K562 (cell line): ENCODE measurements around the gene HEMGN. TPM values are rescaled to one million over a fixed set of nuclear protein-coding genes. Genes with fewer than 3 reads are reported as not detected.

Experiments
- BRD9 ChIP-seq: fragments of 450-650 bp; IDR thresholded peaks from 2 replicates; pipeline ENCODE4 v1.6.1; 2018; ENCODE audit warnings: low read depth; ENCODE audit not compliant: partially characterized antibody
- CBX3 ChIP-seq, 2 experiments: IDR thresholded peaks; 1 replicate in 1 of 2; 2 replicates in 1 of 2; pipeline ENCODE4 v1.6.1; 2012; ENCODE audit warnings: inconsistent platforms in 2 of 2, low read length in 2 of 2, borderline replicate concordance in 1 of 2, control low read depth in 1 of 2
- CGGBP1 ChIP-seq: fragments of 250-450 bp; sonication (Bioruptor Pico); IDR thresholded peaks from 2 replicates; pipeline ENCODE4 v1.9.0; 2021; ENCODE audit warnings: mild to moderate bottlenecking
- E2F6 ChIP-seq, 2 experiments: IDR thresholded peaks; 2 replicates each; pipeline ENCODE4 v1.6.1; 2011; ENCODE audit warnings: borderline replicate concordance in 1 of 2, control low read depth in 1 of 2, low read depth in 1 of 2, low read length in 1 of 2, mild to moderate bottlenecking in 1 of 2, mixed read lengths in 1 of 2, moderate library complexity in 1 of 2; ENCODE audit not compliant: insufficient read depth in 1 of 2, insufficient read length in 1 of 2, poor library complexity in 1 of 2, severe bottlenecking in 1 of 2; ENCODE audit errors: extremely low read depth in 1 of 2
- ETS2 ChIP-seq: IDR thresholded peaks from 2 replicates; pipeline ENCODE4 v1.6.1; 2016; ENCODE audit warnings: borderline replicate concordance, missing genetic modification characterization, mild to moderate bottlenecking, moderate library complexity, missing compliant biosample characterization; ENCODE audit not compliant: poor library complexity, severe bottlenecking
- ETV6 ChIP-seq, 3 experiments: fragments of 150-350 bp in 1 of 3; sonication (generic) in 1 of 3; formaldehyde crosslinking in 1 of 3; IDR thresholded peaks; 2 replicates each; pipeline versions ENCODE4 v1.6.1 to v1.8.0; 2014 to 2022; ENCODE audit warnings: borderline replicate concordance in 2 of 3, low read depth in 2 of 3, antibody characterized with exemption in 1 of 3, low read length in 1 of 3, mild to moderate bottlenecking in 1 of 3, missing genetic modification reagents in 1 of 3
- EWSR1 ChIP-seq: fragments of 450-650 bp; IDR thresholded peaks from 2 replicates; pipeline ENCODE4 v1.6.1; 2018; ENCODE audit warnings: borderline replicate concordance, mild to moderate bottlenecking, low read depth, moderate library complexity; ENCODE audit not compliant: partially characterized antibody
- FOXK2 ChIP-seq, 2 experiments: fragments of 450-650 bp; IDR thresholded peaks in 1 of 2; conservative IDR thresholded peaks in 1 of 2; 2 replicates each; pipeline ENCODE4 v1.6.1; 2016; ENCODE audit warnings: low read depth in 2 of 2, mild to moderate bottlenecking in 1 of 2
- GATAD2B ChIP-seq: fragments of 450-650 bp; IDR thresholded peaks from 2 replicates; pipeline ENCODE4 v1.6.1; 2017; ENCODE audit warnings: mild to moderate bottlenecking, borderline replicate concordance
- JUNB ChIP-seq: fragments of 450-650 bp; formaldehyde crosslinking; conservative IDR thresholded peaks from 2 replicates; pipeline ENCODE4 v1.4.0; 2020; ENCODE audit warnings: mild to moderate bottlenecking
- MAFF ChIP-seq: IDR thresholded peaks from 2 replicates; pipeline ENCODE4 v1.6.1; 2012; ENCODE audit warnings: low read length, improper control_type of control experiment
- MEIS2 ChIP-seq: fragments of 450-650 bp; IDR thresholded peaks from 2 replicates; pipeline ENCODE4 v1.6.1; 2014; ENCODE audit warnings: mild to moderate bottlenecking; ENCODE audit not compliant: partially characterized antibody
- MYC ChIP-seq, 2 experiments: fragments of 250-450 bp in 1 of 2; sonication (Bioruptor Pico) in 1 of 2; IDR thresholded peaks; 2 replicates each; pipeline versions ENCODE4 v1.5.1 to v1.6.1; 2012 to 2021; ENCODE audit warnings: low read depth in 2 of 2, borderline replicate concordance in 1 of 2, improper control_type of control experiment in 1 of 2, low read length in 1 of 2, mild to moderate bottlenecking in 1 of 2, moderate library complexity in 1 of 2
- PKNOX1 ChIP-seq: fragments of 450-650 bp; IDR thresholded peaks from 2 replicates; pipeline ENCODE4 v1.6.1; 2016
- POLR3G ChIP-seq: IDR thresholded peaks from 2 replicates; pipeline ENCODE4 v1.6.1; 2011; ENCODE audit not compliant: insufficient read length, insufficient replicate concordance; ENCODE audit errors: extremely low read depth
- RBM39 ChIP-seq: fragments of 200-400 bp; formaldehyde crosslinking; optimal IDR thresholded peaks from 2 replicates; pipeline ENCODE3; 2018; ENCODE audit warnings: low read depth, low read length
- SMARCA4 ChIP-seq: fragments of 450-650 bp; IDR thresholded peaks from 2 replicates; pipeline ENCODE4 v1.6.1; 2016
- TCF3 ChIP-seq: sonication (generic); formaldehyde crosslinking; IDR thresholded peaks from 2 replicates; pipeline ENCODE4 v1.4.0; 2020; ENCODE audit warnings: mild to moderate bottlenecking, missing genetic modification reagents
- TEAD4 ChIP-seq, 2 experiments: sonication (generic) in 1 of 2; formaldehyde crosslinking in 1 of 2; IDR thresholded peaks; 2 replicates each; pipeline versions ENCODE4 v1.6.1 to v1.8.0; 2012 to 2022; ENCODE audit warnings: borderline replicate concordance in 1 of 2, inconsistent platforms in 1 of 2, low read length in 1 of 2, mild to moderate bottlenecking in 1 of 2, missing genetic modification reagents in 1 of 2
- ZBTB49 ChIP-seq: sonication (generic); formaldehyde crosslinking; IDR thresholded peaks from 2 replicates; pipeline ENCODE4 v1.8.0; 2022; ENCODE audit warnings: missing genetic modification reagents, mild to moderate bottlenecking, borderline replicate concordance
- ZNF696 ChIP-seq: fragments of 250-450 bp; sonication (Bioruptor Pico); conservative IDR thresholded peaks from 2 replicates; pipeline ENCODE4 v1.4.0; 2020; ENCODE audit warnings: mild to moderate bottlenecking, moderate library complexity
- ZNF766 ChIP-seq: fragments of 200-800 bp; sonication (Bioruptor generic); conservative IDR thresholded peaks from 2 replicates; pipeline ENCODE4 v1.6.1; 2016; ENCODE audit warnings: missing genetic modification characterization, missing compliant biosample characterization
- polyA plus RNA-seq, 8 experiments: library from polyadenylated mRNA; depleted of rRNA in 4 of 8; stranded (reverse) in 5 of 8; unstranded in 3 of 8; fragments of >200 nt; fragmentation: Nextera tagmentation in 2 of 8; fragmentation: Illumina TruSeq in 1 of 8; extraction: Ambion mirVana in 2 of 8; extraction: Trizol in 1 of 8; gene quantifications; 2 replicates each; pipeline versions ENCODE4 v1.2.1 to v1.2.3, GENCODE V29; 2011 to 2014; ENCODE audit warnings: inconsistent platforms in 1 of 8, missing spikeins in 1 of 8
- total RNA-seq, 7 experiments: library from RNA; depleted of rRNA in 6 of 7; stranded (reverse); fragments of >200 nt in 6 of 7; fragmentation: Illumina TruSeq in 2 of 7; extraction: Trizol in 2 of 7; gene quantifications; 2 replicates each; pipeline versions ENCODE4 v1.2.1 to v1.2.3, GENCODE V29; 2011 to 2021; ENCODE audit warnings: low replicate concordance in 1 of 7

Gene HEMGN
- total and polyA plus RNA-seq, 9 of the 15 experiments (the other 6 are each of a cell fraction or from before 2014, with no cell fraction given): 56.3 to 258 (median 137) TPM

GRCh38 chr9:97940233-97940632 lies 2.3 kb upstream of the HEMGN start (continued):
- TF ChIP-seq ZBTB49 (CRISPR knock-in tag) (no peak), MAFF (no peak), ZNF766 (CRISPR knock-in tag) (no peak), GATAD2B (peak; percentile 46; the same call in 1 of the 2 replicates), MEIS2 (no peak), EWSR1 (no peak), MYC (IDR thresholded peaks at IDR 0.05; ENCODE audit: low read depth, low read length) (no peak), MYC (CRISPR knock-in tag; IDR thresholded peaks at IDR 0.05; ENCODE audit: borderline replicate concordance, low read depth) (no peak), POLR3G (no peak), ZNF696 (CRISPR knock-in tag) (no peak), PKNOX1 (peak; percentile 16; the same call in 1 of the 2 replicates), TEAD4 (IDR thresholded peaks at IDR 0.05; ENCODE audit: low read length) (peak; percentile 89), TEAD4 (CRISPR knock-in tag; IDR thresholded peaks at IDR 0.05; ENCODE audit: borderline replicate concordance) (no peak), BRD9 (peak; percentile 70), ETV6 (IDR thresholded peaks at IDR 0.05; ENCODE audit: borderline replicate concordance in 1 of 2, low read depth in 2 of 2, low read length in 1 of 2) (no peak), ETV6 (CRISPR knock-in tag; IDR thresholded peaks at IDR 0.05; ENCODE audit: borderline replicate concordance) (no peak), E2F6 (IDR thresholded peaks at IDR 0.05; ENCODE audit: borderline replicate concordance in 1 of 2, extremely low read depth in 1 of 2, insufficient read depth in 1 of 2, insufficient read length in 1 of 2, low read depth in 1 of 2, low read length in 1 of 2, poor library complexity in 1 of 2, severe bottlenecking in 1 of 2) (no peak), TCF3 (peak; percentile 89), RBM39 (no peak), CBX3 (IDR thresholded peaks at IDR 0.05; ENCODE audit: borderline replicate concordance in 1 of 2, low read length in 2 of 2) (peak in 1 of 2 experiments; percentile 46; a peak in 1 of 3 replicates), SMARCA4 (peak; percentile 75), FOXK2 (conservative IDR thresholded peaks at IDR 0.05 in 1 of 2, IDR thresholded peaks at IDR 0.05 in 1 of 2; ENCODE audit: low read depth in 2 of 2) (peak in 1 of 2 experiments; percentile 51; a peak in 1 of 4 replicates), CGGBP1 (CRISPR knock-in tag) (no peak), JUNB (no peak), ETS2 (tag) (no peak)
